ENCODE measurements around the gene LGALS4.
A peak's percentile ranks its signal among the peaks of the same experiment; 100 is the strongest.
"Not testable (repeated sequence)": the region's sequence is repeated elsewhere in the genome, so short reads cannot be mapped to it uniquely, and the experiment has no call there.

Gene LGALS4

GRCh38 chr19:38812841-38813320 is at the start of gene LGALS4:
TSS of gene LGALS4 (minus strand) at chr19:38812945. CDS start at chr19:38812886, 59 bp downstream.
- TF ChIP-seq CTCF (IDR thresholded peaks at IDR 0.05) = no peak
- Histone ChIP-seq H3K36me3 (ENCODE audit: control insufficient read depth, insufficient read depth, low read length) (no peaks in the 10 kb centered on the region), H3K27ac (no peak within 1 kb of the TSS), H3K9me3 (ENCODE audit: control insufficient read depth, low read length) (no peaks in the 10 kb centered on the region), H2AFZ (no peak within 1 kb of the TSS), H3K9ac (no peak within 1 kb of the TSS), H3K4me3 (ENCODE audit: low read depth, low read length) (no peak within 1 kb of the TSS), H3K79me2 (no peaks in the 10 kb centered on the region), H3K27me3 (ENCODE audit: control insufficient read depth, insufficient read depth, low read length) (no peaks in the 10 kb centered on the region), H3K4me1 (no peaks in the 10 kb centered on the region), H3K4me2 (ENCODE audit: low read length) (no peak within 1 kb of the TSS)

GRCh38 chr19:38861368-38861767 is 48.6 kb upstream of the LGALS4 start:
- Histone ChIP-seq H3K9me3 (ENCODE audit: control insufficient read depth, low read length) (no peaks in the 10 kb centered on the region), H3K27me3 (ENCODE audit: control insufficient read depth, insufficient read depth, low read length) (no peaks in the 10 kb centered on the region), H3K27ac (no peak overlapping the region), H2AFZ (no peak overlapping the region), H3K79me2 (no peaks in the 10 kb centered on the region), H3K9ac (no peak overlapping the region), H3K4me2 (ENCODE audit: low read length) (no peak overlapping the region), H3K36me3 (ENCODE audit: control insufficient read depth, insufficient read depth, low read length) (no peaks in the 10 kb centered on the region), H3K4me1 (no peaks in the 10 kb centered on the region), H3K4me3 (ENCODE audit: low read depth, low read length) (no peak overlapping the region)
- no peak for TF ChIP-seq CTCF (IDR thresholded peaks at IDR 0.05)

GRCh38 chr19:38859631-38860204 is 47.0 kb upstream of the LGALS4 start:
- H3K9ac ChIP-seq; H3K79me2 ChIP-seq; H3K4me1 ChIP-seq; H3K9me3 ChIP-seq (ENCODE audit: control insufficient read depth, low read length); H3K27me3 ChIP-seq (ENCODE audit: control insufficient read depth, insufficient read depth, low read length); H3K4me2 ChIP-seq (ENCODE audit: low read length); H3K36me3 ChIP-seq (ENCODE audit: control insufficient read depth, insufficient read depth, low read length); H3K4me3 ChIP-seq (ENCODE audit: low read depth, low read length): not testable (repeated sequence)
- peak overlapping the region; percentile 11 for H3K27ac ChIP-seq
- H2AFZ ChIP-seq = peak overlapping the region; percentile 74

- no peak for TF ChIP-seq CTCF (IDR thresholded peaks at IDR 0.05)
- no peaks in the 10 kb centered on the region for H3K27me3 ChIP-seq (ENCODE audit: control insufficient read depth, insufficient read depth, low read length)
- no peaks in the 10 kb centered on the region for H3K4me1 ChIP-seq
- H2AFZ ChIP-seq = no peak overlapping the region
- H3K9ac ChIP-seq = no peak overlapping the region
- no peaks in the 10 kb centered on the region for H3K36me3 ChIP-seq (ENCODE audit: control insufficient read depth, insufficient read depth, low read length)
- no peaks in the 10 kb centered on the region for H3K79me2 ChIP-seq
- H3K27ac ChIP-seq = no peak overlapping the region
- H3K4me3 ChIP-seq (ENCODE audit: low read depth, low read length) = no peak overlapping the region
- no peak overlapping the region for H3K4me2 ChIP-seq (ENCODE audit: low read length)
- no peaks in the 10 kb centered on the region for H3K9me3 ChIP-seq (ENCODE audit: control insufficient read depth, low read length)
These were observed 44.1 kb upstream of the LGALS4 start for GRCh38 chr19:38856813-38857212.

GRCh38 chr19:38855751-38856150 is 43.0 kb upstream of the LGALS4 start:
- not testable (repeated sequence) for H3K4me1 ChIP-seq; H3K27ac ChIP-seq; H3K27me3 ChIP-seq (ENCODE audit: control insufficient read depth, insufficient read depth, low read length)

GRCh38 chr19:38854961-38855360 is 42.2 kb upstream of the LGALS4 start:
- H3K9ac ChIP-seq; H3K27ac ChIP-seq; H3K79me2 ChIP-seq; H3K27me3 ChIP-seq (ENCODE audit: control insufficient read depth, insufficient read depth, low read length); H3K4me2 ChIP-seq (ENCODE audit: low read length); H3K36me3 ChIP-seq (ENCODE audit: control insufficient read depth, insufficient read depth, low read length); H2AFZ ChIP-seq; H3K4me1 ChIP-seq; H3K4me3 ChIP-seq (ENCODE audit: low read depth, low read length); H3K9me3 ChIP-seq (ENCODE audit: control insufficient read depth, low read length): not testable (repeated sequence)

More at GRCh38 chr19:38855751-38856150, 43.0 kb upstream of the LGALS4 start:
- H3K4me2 ChIP-seq (ENCODE audit: low read length); H3K4me3 ChIP-seq (ENCODE audit: low read depth, low read length); H2AFZ ChIP-seq; H3K79me2 ChIP-seq; H3K9ac ChIP-seq; H3K9me3 ChIP-seq (ENCODE audit: control insufficient read depth, low read length); H3K36me3 ChIP-seq (ENCODE audit: control insufficient read depth, insufficient read depth, low read length): not testable (repeated sequence)
